Keratinocyte (primary cell): Measurements from ENCODE around the gene SH3PXD2A. TPM values are rescaled to one million over a fixed set of nuclear protein-coding genes. Genes with fewer than 3 reads are reported as not detected.

Experiments used
- DNase-seq: peaks from one replicate; pipeline ENCODE4 v3.0.0-alpha.2; 2011; ENCODE audit warnings: low read depth, missing footprints, low spot score
- FAIRE-seq: peaks from 2 replicates; lab custom pipeline; 2011; peaks lifted over from hg19 to GRCh38; lab: Jason Lieb, UNC
- H2AFZ ChIP-seq: 2 replicates; pipeline ENCODE4 v1.6.0; 2012; ENCODE audit warnings: low read length, control low read depth, inconsistent platforms; ENCODE audit not compliant: control insufficient read depth
- H3K27ac ChIP-seq: 2 replicates; pipeline ENCODE4 v1.5.1; 2011; ENCODE audit warnings: low read length; ENCODE audit not compliant: control insufficient read depth, insufficient read depth
- H3K27me3 ChIP-seq: 3 replicates; pipeline ENCODE4 v1.6.0; 2011; ENCODE audit warnings: low read length; ENCODE audit not compliant: control insufficient read depth, insufficient read depth; ENCODE audit errors: extremely low read depth
- H3K36me3 ChIP-seq, 2 experiments: 2 replicates in 1 of 2; 3 replicates in 1 of 2; pipeline ENCODE4 v1.5.1; 2011; ENCODE audit warnings: low read length in 2 of 2, mild to moderate bottlenecking in 1 of 2; ENCODE audit not compliant: control insufficient read depth in 2 of 2, insufficient read depth in 2 of 2; ENCODE audit errors: extremely low read depth in 1 of 2
- H3K4me1 ChIP-seq: 3 replicates; pipeline ENCODE4 v1.5.1; 2011; ENCODE audit warnings: low read length; ENCODE audit not compliant: control insufficient read depth, insufficient read depth; ENCODE audit errors: extremely low read depth
- H3K4me2 ChIP-seq: 3 replicates; pipeline ENCODE4 v1.6.0; 2011; ENCODE audit warnings: low read depth, low read length; ENCODE audit not compliant: control insufficient read depth, insufficient read depth; ENCODE audit errors: extremely low read depth
- H3K4me3 ChIP-seq, 3 experiments: fragments of 200-600 bp in 1 of 3; sonication (generic) in 1 of 3; 2 replicates in 2 of 3; 3 replicates in 1 of 3; pipeline ENCODE4 v1.5.1; 2011 to 2016; ENCODE audit warnings: low read length in 3 of 3, mild to moderate bottlenecking in 3 of 3, control low read depth in 2 of 3, inconsistent platforms in 1 of 3, low read depth in 1 of 3, mixed read lengths in 1 of 3, mixed run types in 1 of 3, moderate library complexity in 1 of 3; ENCODE audit not compliant: control insufficient read depth in 2 of 3, insufficient read depth in 2 of 3; ENCODE audit errors: extremely low read depth in 1 of 3
- H3K79me2 ChIP-seq: 2 replicates; pipeline ENCODE4 v1.6.0; 2012; ENCODE audit warnings: low read length; ENCODE audit not compliant: control insufficient read depth, insufficient read depth
- H3K9ac ChIP-seq: 3 replicates; pipeline ENCODE4 v1.6.0; 2011; ENCODE audit warnings: low read length; ENCODE audit not compliant: control insufficient read depth, insufficient read depth; ENCODE audit errors: extremely low read depth
- H3K9me1 ChIP-seq: 3 replicates; pipeline ENCODE4 v1.6.0; 2011; ENCODE audit warnings: low read length; ENCODE audit not compliant: control insufficient read depth, insufficient read depth; ENCODE audit errors: extremely low read depth
- H3K9me3 ChIP-seq: 2 replicates; pipeline ENCODE4 v1.5.1; 2012; ENCODE audit warnings: low read depth, low read length; ENCODE audit not compliant: control insufficient read depth
- H4K20me1 ChIP-seq: 3 replicates; pipeline ENCODE4 v1.6.0; 2011; ENCODE audit warnings: low read length; ENCODE audit not compliant: control insufficient read depth, insufficient read depth; ENCODE audit errors: extremely low read depth
- EZH2 ChIP-seq: IDR thresholded peaks from one replicate; pipeline ENCODE4 v1.6.1; 2012; ENCODE audit warnings: inconsistent platforms, mild to moderate bottlenecking, low read length, moderate library complexity
- dilution Hi-C: fragments of 300-500 bp; cut with MboI; formaldehyde crosslinking; loops from one replicate; pipeline ENCODE4 v1.7.0; 2020; ENCODE audit warnings: low sequenced_read_pairs; ENCODE audit not compliant: extremely low pct_ligation_motif_present
- polyA plus RNA-seq, 5 experiments: library from polyadenylated mRNA; depleted of rRNA in 3 of 5; stranded (reverse) in 3 of 5; stranded (forward) in 1 of 5; unstranded in 1 of 5; fragments of >200 nt; gene quantifications; 1 replicate in 1 of 5; 2 replicates in 3 of 5; 3 replicates in 1 of 5; pipeline versions ENCODE4 v1.2.1 to v1.2.3, GENCODE V29; 2011 to 2012; ENCODE audit warnings: missing spikeins in 2 of 5, low read depth in 1 of 5, low replicate concordance in 1 of 5
- TF ChIP-seq, protein P1 (sequence below), 3 experiments: IDR thresholded peaks in 1 of 3; conservative IDR thresholded peaks in 1 of 3; optimal IDR thresholded peaks in 1 of 3; 2 replicates in 2 of 3; 3 replicates in 1 of 3; pipeline versions ENCODE3 to v1.5.1; 2011; ENCODE audit warnings: low read length in 3 of 3, mild to moderate bottlenecking in 3 of 3, moderate library complexity in 2 of 3, control low read depth in 1 of 3, inconsistent platforms in 1 of 3; ENCODE audit not compliant: insufficient read depth in 2 of 3; ENCODE audit errors: extremely low read depth in 1 of 3

Gene SH3PXD2A
- polyA plus RNA-seq, 1 donor (not counting 4 experiments of a cell fraction or from before 2014, with no cell fraction given), result 33.9 TPM

DNA sequence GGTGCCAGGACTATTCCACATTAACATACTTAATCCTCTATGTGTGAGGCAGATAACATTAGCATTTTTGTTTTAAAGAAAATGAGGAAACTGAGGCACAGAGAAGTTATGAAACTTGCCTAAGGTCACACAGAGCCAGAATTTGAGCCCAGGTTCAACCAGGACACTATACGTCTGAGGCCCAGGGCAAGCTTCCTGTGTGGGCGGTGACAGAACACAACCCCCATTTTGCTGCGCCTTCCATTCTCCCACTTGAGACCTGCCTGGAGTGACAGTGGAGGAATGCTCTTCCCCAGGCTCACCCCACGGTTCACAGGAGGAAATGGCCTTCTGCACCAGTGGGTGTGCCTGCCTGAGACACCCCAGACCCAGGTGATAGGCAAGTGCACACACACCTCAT, 164.1 kb downstream of the SH3PXD2A start:
- Histone ChIP-seq H3K9me1 (peaks cover 4% of the 10 kb centered on the region), H4K20me1 (peaks cover 10% of the 10 kb centered on the region), H3K27ac (no peak overlapping the region), H3K9ac (no peak overlapping the region), H2AFZ (no peak overlapping the region), H3K9me3 (no peaks in the 10 kb centered on the region), H3K4me1 (peaks cover 34% of the 10 kb centered on the region), H3K27me3 (no peaks in the 10 kb centered on the region), H3K4me3 (no peak overlapping the region), H3K36me3 (peaks cover 3 to 18% of the 10 kb centered on the region in 2 experiments), H3K4me2 (no peak overlapping the region), H3K79me2 (peaks cover 75% of the 10 kb centered on the region)
- no peak for TF ChIP-seq EZH2
- TF ChIP-seq, protein P1, sequence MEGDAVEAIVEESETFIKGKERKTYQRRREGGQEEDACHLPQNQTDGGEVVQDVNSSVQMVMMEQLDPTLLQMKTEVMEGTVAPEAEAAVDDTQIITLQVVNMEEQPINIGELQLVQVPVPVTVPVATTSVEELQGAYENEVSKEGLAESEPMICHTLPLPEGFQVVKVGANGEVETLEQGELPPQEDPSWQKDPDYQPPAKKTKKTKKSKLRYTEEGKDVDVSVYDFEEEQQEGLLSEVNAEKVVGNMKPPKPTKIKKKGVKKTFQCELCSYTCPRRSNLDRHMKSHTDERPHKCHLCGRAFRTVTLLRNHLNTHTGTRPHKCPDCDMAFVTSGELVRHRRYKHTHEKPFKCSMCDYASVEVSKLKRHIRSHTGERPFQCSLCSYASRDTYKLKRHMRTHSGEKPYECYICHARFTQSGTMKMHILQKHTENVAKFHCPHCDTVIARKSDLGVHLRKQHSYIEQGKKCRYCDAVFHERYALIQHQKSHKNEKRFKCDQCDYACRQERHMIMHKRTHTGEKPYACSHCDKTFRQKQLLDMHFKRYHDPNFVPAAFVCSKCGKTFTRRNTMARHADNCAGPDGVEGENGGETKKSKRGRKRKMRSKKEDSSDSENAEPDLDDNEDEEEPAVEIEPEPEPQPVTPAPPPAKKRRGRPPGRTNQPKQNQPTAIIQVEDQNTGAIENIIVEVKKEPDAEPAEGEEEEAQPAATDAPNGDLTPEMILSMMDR (optimal IDR thresholded peaks at IDR 0.05 in 1 of 3, IDR thresholded peaks at IDR 0.05 in 1 of 3, conservative IDR thresholded peaks at IDR 0.05 in 1 of 3; ENCODE audit: extremely low read depth in 1 of 3, insufficient read depth in 2 of 3, low read length in 3 of 3), result no peak
- dilution Hi-C loops, result no loop called here
- FAIRE-seq (no peak), DNase-seq (no peak)

DNA sequence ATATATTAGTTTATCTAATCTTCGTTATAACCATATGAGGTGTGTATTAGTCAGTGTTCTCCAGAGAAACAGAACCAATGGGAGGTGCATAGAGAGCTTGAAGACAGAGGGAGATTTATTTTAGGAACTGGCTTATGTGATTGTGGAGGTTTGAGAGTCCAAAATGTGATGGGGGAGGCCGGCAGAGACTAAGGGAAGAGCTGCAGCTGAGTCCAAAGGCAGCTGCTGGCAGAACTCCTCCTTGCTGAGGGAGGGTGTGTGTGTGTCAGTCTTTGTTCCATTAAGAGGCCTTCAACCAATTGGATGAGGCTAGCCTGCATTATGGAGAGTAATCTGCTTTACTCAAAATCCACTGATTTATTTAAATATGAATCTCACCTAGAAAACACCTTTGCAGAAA, 165.1 kb downstream of the SH3PXD2A start:
- peaks cover 2% of the 10 kb centered on the region for H3K9me1 ChIP-seq
- dilution Hi-C loops, result no loop called here
- no peak overlapping the region for H3K9ac ChIP-seq
- DNase-seq (no peak), FAIRE-seq (no peak)
- no peaks in the 10 kb centered on the region for H3K27me3 ChIP-seq
- peaks cover 16% of the 10 kb centered on the region for H4K20me1 ChIP-seq
- H3K4me2 ChIP-seq, result no peak overlapping the region
- no peak overlapping the region for H3K4me3 ChIP-seq
- H3K27ac ChIP-seq, result no peak overlapping the region
- H3K9me3 ChIP-seq, result no peaks in the 10 kb centered on the region
- no peak overlapping the region for H2AFZ ChIP-seq
- H3K79me2 ChIP-seq, result peaks cover 76% of the 10 kb centered on the region
- peaks cover 5 to 17% of the 10 kb centered on the region in 2 experiments for H3K36me3 ChIP-seq
- peaks cover 24% of the 10 kb centered on the region for H3K4me1 ChIP-seq
- TF ChIP-seq EZH2, result no peak
- TF ChIP-seq, protein P1 (optimal IDR thresholded peaks at IDR 0.05 in 1 of 3, IDR thresholded peaks at IDR 0.05 in 1 of 3, conservative IDR thresholded peaks at IDR 0.05 in 1 of 3; ENCODE audit: extremely low read depth in 1 of 3, insufficient read depth in 2 of 3, low read length in 3 of 3), result no peak
